HepG2 (cell line): ENCODE data around the gene SPATS2. TPM values are rescaled to one million over a fixed set of nuclear protein-coding genes. Genes with fewer than 3 reads are reported as not detected.

Experiments used
- ELF1 ChIP-seq: sonication (generic); formaldehyde crosslinking; IDR thresholded peaks from 2 replicates; pipeline ENCODE4 v1.4.0; 2020; ENCODE audit warnings: missing genetic modification reagents
- EP300 ChIP-seq, 3 experiments: sonication (generic) in 1 of 3; formaldehyde crosslinking in 1 of 3; IDR thresholded peaks; 2 replicates each; pipeline versions ENCODE4 v1.5.1 to v1.6.1; 2011 to 2020; ENCODE audit warnings: low read depth in 2 of 3, low read length in 2 of 3, borderline replicate concordance in 1 of 3, improper control_type of control experiment in 1 of 3, mild to moderate bottlenecking in 1 of 3, missing genetic modification reagents in 1 of 3, moderate library complexity in 1 of 3
- FOXC1 ChIP-seq: sonication (generic); formaldehyde crosslinking; IDR thresholded peaks from 2 replicates; pipeline ENCODE4 v1.8.0; 2022; ENCODE audit warnings: mild to moderate bottlenecking, missing genetic modification reagents, borderline replicate concordance
- GATA4 ChIP-seq: sonication (generic); IDR thresholded peaks from 2 replicates; pipeline ENCODE4 v1.6.1; 2016; ENCODE audit warnings: antibody characterized with exemption, low read depth, borderline replicate concordance
- GPBP1L1 ChIP-seq: sonication (generic); formaldehyde crosslinking; IDR thresholded peaks from 2 replicates; pipeline ENCODE4 v1.5.0; 2020; ENCODE audit warnings: mild to moderate bottlenecking, missing genetic modification reagents
- IRF2 ChIP-seq: IDR thresholded peaks from 2 replicates; pipeline ENCODE4 v1.6.1; 2018; ENCODE audit warnings: missing genetic modification reagents, missing compliant biosample characterization
- KDM4B ChIP-seq: sonication (generic); formaldehyde crosslinking; IDR thresholded peaks from 2 replicates; pipeline ENCODE4 v1.4.0; 2020; ENCODE audit warnings: missing genetic modification reagents
- KMT2A ChIP-seq: sonication (generic); formaldehyde crosslinking; IDR thresholded peaks from 2 replicates; pipeline ENCODE4 v1.4.0; 2020; ENCODE audit warnings: missing genetic modification reagents
- NFE2L2 ChIP-seq: fragments of 150-350 bp; IDR thresholded peaks from 2 replicates; pipeline ENCODE4 v1.6.1; 2014; ENCODE audit warnings: low read length
- NPAS2 ChIP-seq: sonication (generic); formaldehyde crosslinking; IDR thresholded peaks from 2 replicates; pipeline ENCODE4 v1.8.0; 2022; ENCODE audit warnings: mild to moderate bottlenecking, missing genetic modification reagents, borderline replicate concordance
- NR2F2 ChIP-seq: IDR thresholded peaks from 2 replicates; pipeline ENCODE4 v1.6.1; 2012; ENCODE audit warnings: low read depth, inconsistent platforms, borderline replicate concordance
- PCBP1 ChIP-seq: fragments of 200-400 bp; formaldehyde crosslinking; IDR thresholded peaks from 2 replicates; pipeline ENCODE4 v1.6.1; 2017; ENCODE audit warnings: mild to moderate bottlenecking, low read depth, low read length, borderline replicate concordance
- RFXANK ChIP-seq: IDR thresholded peaks from 2 replicates; pipeline ENCODE4 v1.6.1; 2016
- SNAPC2 ChIP-seq: sonication (generic); formaldehyde crosslinking; IDR thresholded peaks from 2 replicates; pipeline ENCODE4 v1.8.1; 2022; ENCODE audit warnings: mild to moderate bottlenecking, missing genetic modification reagents
- SRF ChIP-seq: IDR thresholded peaks from 2 replicates; pipeline ENCODE4 v1.6.1; 2011; ENCODE audit warnings: mild to moderate bottlenecking, low read depth, low read length, moderate library complexity
- TEAD3 ChIP-seq: optimal IDR thresholded peaks from 2 replicates; pipeline ENCODE3; 2016; ENCODE audit warnings: borderline replicate concordance
- ZNF333 ChIP-seq: sonication (generic); formaldehyde crosslinking; IDR thresholded peaks from 2 replicates; pipeline ENCODE4 v1.4.0; 2020; ENCODE audit warnings: mild to moderate bottlenecking, missing genetic modification reagents, borderline replicate concordance
- ZNF33B ChIP-seq: sonication (generic); formaldehyde crosslinking; IDR thresholded peaks from 2 replicates; pipeline ENCODE4 v1.5.1; 2020; ENCODE audit warnings: mild to moderate bottlenecking, missing genetic modification reagents
- ZNF414 ChIP-seq: sonication (generic); formaldehyde crosslinking; IDR thresholded peaks from 2 replicates; pipeline ENCODE4 v1.5.0; 2020; ENCODE audit warnings: missing genetic modification reagents
- ZNF605 ChIP-seq: sonication (generic); formaldehyde crosslinking; IDR thresholded peaks from 2 replicates; pipeline ENCODE4 v1.8.0; 2022; ENCODE audit warnings: mild to moderate bottlenecking, missing genetic modification reagents
- ZNF670 ChIP-seq: sonication (generic); formaldehyde crosslinking; IDR thresholded peaks from 2 replicates; pipeline ENCODE4 v1.8.0; 2022; ENCODE audit warnings: mild to moderate bottlenecking, missing genetic modification reagents, borderline replicate concordance
- ZNF746 ChIP-seq: sonication (generic); formaldehyde crosslinking; IDR thresholded peaks from 2 replicates; pipeline ENCODE4 v1.8.0; 2022; ENCODE audit warnings: mild to moderate bottlenecking, missing genetic modification reagents
- ZNF780A ChIP-seq: sonication (generic); formaldehyde crosslinking; IDR thresholded peaks from 2 replicates; pipeline ENCODE4 v1.8.0; 2022; ENCODE audit warnings: mild to moderate bottlenecking, missing genetic modification reagents, moderate library complexity
- polyA plus RNA-seq, 8 experiments: library from polyadenylated mRNA; depleted of rRNA in 3 of 8; stranded (reverse) in 7 of 8; unstranded in 1 of 8; fragments of >200 nt; fragmentation: Illumina TruSeq in 4 of 8; extraction: Trizol in 4 of 8; gene quantifications; 2 replicates each; pipeline versions ENCODE4 v1.2.1 to v1.2.3, GENCODE V29; 2011 to 2016; ENCODE audit warnings: low read depth in 4 of 8, missing spikeins in 1 of 8, mixed read lengths in 1 of 8; ENCODE audit not compliant: insufficient read depth in 1 of 8
- total RNA-seq, 5 experiments: library from RNA; depleted of rRNA; stranded (reverse); fragments of >200 nt; fragmentation: Illumina TruSeq; extraction: Trizol; gene quantifications; 2 replicates each; pipeline ENCODE4 v1.2.3, GENCODE V29; 2016; ENCODE audit warnings: low read depth in 1 of 5
- TF ChIP-seq, protein P1 (sequence below), 2 experiments: IDR thresholded peaks; 2 replicates each; pipeline ENCODE4 v1.6.1; 2011 to 2012; ENCODE audit warnings: low read length in 2 of 2, borderline replicate concordance in 1 of 2, low read depth in 1 of 2, mild to moderate bottlenecking in 1 of 2, moderate library complexity in 1 of 2

The SPATS2 gene
- total and polyA plus RNA-seq, 2 of the 13 experiments (the other 11 are each of a cell fraction or from before 2014, with no cell fraction given), result 19.3 to 28.1 TPM

DNA sequence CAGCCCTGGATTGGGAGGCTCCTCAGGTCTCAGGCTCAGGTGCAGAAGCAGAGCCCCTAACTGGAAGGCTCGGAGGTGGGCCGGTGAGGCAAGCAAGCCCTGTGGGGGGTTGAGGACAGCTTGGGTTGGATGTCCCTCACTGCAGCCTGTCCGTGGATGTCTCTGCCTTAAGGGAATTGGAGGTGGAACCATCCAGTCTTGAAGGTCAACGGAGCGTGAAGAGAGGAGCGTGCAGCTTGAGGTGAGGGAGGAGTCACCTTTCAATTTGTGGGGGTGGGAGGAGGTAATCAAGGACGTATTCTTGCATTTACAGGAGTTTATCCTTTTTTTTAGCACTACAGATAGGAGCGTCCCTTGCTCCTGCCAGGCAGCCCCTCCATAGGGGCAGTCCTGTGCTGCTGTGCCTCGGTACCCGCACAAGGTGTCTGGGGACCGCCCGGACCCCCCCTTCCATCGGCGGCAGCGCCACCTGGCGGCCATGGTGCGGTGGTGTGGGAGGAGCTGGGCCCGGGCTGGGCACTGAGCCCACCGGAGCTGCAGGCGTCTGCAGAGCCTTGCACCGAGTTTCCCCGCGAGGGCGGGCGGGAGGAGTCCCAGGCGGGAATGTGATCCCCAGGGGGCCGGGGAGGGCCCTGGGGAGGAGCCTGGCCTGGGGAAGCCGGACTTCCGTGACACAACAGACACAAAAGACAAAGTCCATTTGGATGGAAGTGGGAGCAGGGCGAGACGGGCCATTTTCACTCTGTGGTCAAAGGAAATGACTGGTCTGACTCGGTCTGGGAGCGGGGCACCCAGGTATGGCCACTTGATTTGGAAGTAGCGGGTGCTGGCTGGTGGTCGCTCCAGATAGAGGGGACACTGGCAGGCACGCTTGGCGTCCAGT lies 19.7 kb upstream of the SPATS2 start (continued):
- TF ChIP-seq, protein P1, sequence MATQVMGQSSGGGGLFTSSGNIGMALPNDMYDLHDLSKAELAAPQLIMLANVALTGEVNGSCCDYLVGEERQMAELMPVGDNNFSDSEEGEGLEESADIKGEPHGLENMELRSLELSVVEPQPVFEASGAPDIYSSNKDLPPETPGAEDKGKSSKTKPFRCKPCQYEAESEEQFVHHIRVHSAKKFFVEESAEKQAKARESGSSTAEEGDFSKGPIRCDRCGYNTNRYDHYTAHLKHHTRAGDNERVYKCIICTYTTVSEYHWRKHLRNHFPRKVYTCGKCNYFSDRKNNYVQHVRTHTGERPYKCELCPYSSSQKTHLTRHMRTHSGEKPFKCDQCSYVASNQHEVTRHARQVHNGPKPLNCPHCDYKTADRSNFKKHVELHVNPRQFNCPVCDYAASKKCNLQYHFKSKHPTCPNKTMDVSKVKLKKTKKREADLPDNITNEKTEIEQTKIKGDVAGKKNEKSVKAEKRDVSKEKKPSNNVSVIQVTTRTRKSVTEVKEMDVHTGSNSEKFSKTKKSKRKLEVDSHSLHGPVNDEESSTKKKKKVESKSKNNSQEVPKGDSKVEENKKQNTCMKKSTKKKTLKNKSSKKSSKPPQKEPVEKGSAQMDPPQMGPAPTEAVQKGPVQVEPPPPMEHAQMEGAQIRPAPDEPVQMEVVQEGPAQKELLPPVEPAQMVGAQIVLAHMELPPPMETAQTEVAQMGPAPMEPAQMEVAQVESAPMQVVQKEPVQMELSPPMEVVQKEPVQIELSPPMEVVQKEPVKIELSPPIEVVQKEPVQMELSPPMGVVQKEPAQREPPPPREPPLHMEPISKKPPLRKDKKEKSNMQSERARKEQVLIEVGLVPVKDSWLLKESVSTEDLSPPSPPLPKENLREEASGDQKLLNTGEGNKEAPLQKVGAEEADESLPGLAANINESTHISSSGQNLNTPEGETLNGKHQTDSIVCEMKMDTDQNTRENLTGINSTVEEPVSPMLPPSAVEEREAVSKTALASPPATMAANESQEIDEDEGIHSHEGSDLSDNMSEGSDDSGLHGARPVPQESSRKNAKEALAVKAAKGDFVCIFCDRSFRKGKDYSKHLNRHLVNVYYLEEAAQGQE (IDR thresholded peaks at IDR 0.05; ENCODE audit: borderline replicate concordance in 1 of 2, low read depth in 1 of 2, low read length in 2 of 2), result peak in 1 of 2 experiments; percentile 77; a peak in 2 of 4 replicates
- TF ChIP-seq KDM4B (CRISPR knock-in tag), result peak; percentile 83; the same call in 1 of the 2 replicates
- peak; percentile 94 for TF ChIP-seq TEAD3 (CRISPR knock-in tag)
- peak; percentile 79; the same call in 1 of the 2 replicates for TF ChIP-seq SNAPC2 (CRISPR knock-in tag)
- peak; percentile 77; the same call in 1 of the 2 replicates for TF ChIP-seq FOXC1 (CRISPR knock-in tag)
- peak in 1 of 2 experiments; percentile 56; a peak in 1 of 4 replicates for TF ChIP-seq EP300 (IDR thresholded peaks at IDR 0.05; ENCODE audit: low read depth in 2 of 2, low read length in 2 of 2)
- 0 out of 2 replicates have a peak, but pooled peaks have one; percentile 23 for TF ChIP-seq EP300 (CRISPR knock-in tag; IDR thresholded peaks at IDR 0.05; ENCODE audit: borderline replicate concordance)
- TF ChIP-seq NPAS2 (CRISPR knock-in tag), result no peak
- TF ChIP-seq GATA4, result peak; percentile 58; the same call in 1 of the 2 replicates
- peak; percentile 59; the same call in 1 of the 2 replicates for TF ChIP-seq KMT2A (CRISPR knock-in tag)
- TF ChIP-seq IRF2 (CRISPR knock-in tag), result peak; percentile 90
- peak; percentile 80 for TF ChIP-seq ZNF746
- peak; percentile 70 for TF ChIP-seq ZNF605
- TF ChIP-seq NR2F2, result 0 out of 2 replicates have a peak, but pooled peaks have one; percentile 14
- TF ChIP-seq ZNF670 (CRISPR knock-in tag), result peak; percentile 98
- TF ChIP-seq RFXANK (CRISPR knock-in tag), result peak; percentile 75; the same call in 1 of the 2 replicates
- peak; percentile 80; the same call in 1 of the 2 replicates for TF ChIP-seq ZNF414 (CRISPR knock-in tag)
- no peak for TF ChIP-seq SRF
- no peak for TF ChIP-seq ZNF33B (CRISPR knock-in tag)
- peak; percentile 92 for TF ChIP-seq ELF1 (CRISPR knock-in tag)
- no peak for TF ChIP-seq GPBP1L1 (CRISPR knock-in tag)
- no peak for TF ChIP-seq NFE2L2
- TF ChIP-seq PCBP1, result no peak
- no peak for TF ChIP-seq ZNF333 (CRISPR knock-in tag)
- no peak for TF ChIP-seq ZNF780A
